Heart left ventricle (tissue), 16 donors: Measurements from ENCODE around the gene ITGB1BP1. TPM values are rescaled to one million over a fixed set of nuclear protein-coding genes. Genes with fewer than 3 reads are reported as not detected.

ENCODE experiments used
- ATAC-seq, 4 donors: fragments of 200-7000 bp; cut with Tn5 transposase; one replicate each; pipeline ENCODE4 v1.9.1; 2020 to 2022; ENCODE audit warnings: moderate library complexity in 4 of 4, mild to moderate bottlenecking in 3 of 4, moderate number of reproducible peaks in 1 of 4
- DNase-seq, 5 donors: peaks; one replicate each; pipeline ENCODE4 v3.0.0-alpha.2; 2020
- H3K27ac ChIP-seq, 12 donors: fragments of 200-600 bp; sonication (generic) in 4 of 12; one replicate each; pipeline versions ENCODE4 v1.5.0 to v1.8.0; 2016 to 2022; ENCODE audit warnings: mild to moderate bottlenecking in 2 of 12
- H3K27me3 ChIP-seq, 9 donors: fragments of 200-600 bp; sonication (generic) in 2 of 9; one replicate each; pipeline versions ENCODE4 v1.5.1 to v1.8.0; 2016 to 2022; ENCODE audit warnings: mild to moderate bottlenecking in 3 of 9
- H3K36me3 ChIP-seq, 9 donors: fragments of 200-600 bp; sonication (generic) in 2 of 9; one replicate each; pipeline versions ENCODE4 v1.5.0 to v1.8.0; 2018 to 2022; ENCODE audit warnings: mild to moderate bottlenecking in 2 of 9
- H3K4me1 ChIP-seq, 12 donors: fragments of 200-600 bp; sonication (generic) in 4 of 12; one replicate each; pipeline versions ENCODE4 v1.5.0 to v1.8.0; 2016 to 2022; ENCODE audit warnings: mild to moderate bottlenecking in 3 of 12
- H3K4me3 ChIP-seq, 12 donors: fragments of 200-600 bp; sonication (generic) in 4 of 12; one replicate each; pipeline versions ENCODE4 v1.5.0 to v1.8.0; 2017 to 2022; ENCODE audit warnings: mild to moderate bottlenecking in 9 of 12, moderate library complexity in 4 of 12
- H3K9me3 ChIP-seq, 12 donors: fragments of 200-600 bp; sonication (generic) in 4 of 12; one replicate each; pipeline versions ENCODE4 v1.5.0 to v1.8.0; 2016 to 2022; ENCODE audit warnings: mild to moderate bottlenecking in 1 of 12
- POLR2A ChIP-seq, 2 donors: fragments of 450-650 bp; IDR thresholded peaks; one replicate each; pipeline ENCODE4 v1.6.1; 2017; ENCODE audit warnings: antibody characterized with exemption in 2 of 2, mild to moderate bottlenecking in 2 of 2, moderate library complexity in 2 of 2
- WGBS, 4 donors: extraction: QIAGEN DNeasy Blood & Tissue Kit in 2 of 4; methylation state at CpG; one replicate each; pipeline versions ENCODE4 v1.1.5 to v1.1.7; 2013 to 2018; 5-methylcytosine and 5-hydroxymethylcytosine counted together
- intact Hi-C, 10 donors: fragments of 100-400 bp; cut with DNase I; formaldehyde crosslinking; loops; one replicate each; pipeline versions ENCODE4 v1.11.1 to v1.14.2; 2022
- polyA plus RNA-seq, 2 donors: library from polyadenylated mRNA; stranded (reverse); fragments of 200-250 nt; gene quantifications; one replicate each; pipeline ENCODE4 v1.2.3, GENCODE V29; 2013
- total RNA-seq, 9 donors: library from RNA; depleted of rRNA in 2 of 9; stranded (reverse); fragments of >200 nt in 2 of 9; fragmentation: NEBNext Ultra II Directional in 3 of 9; extraction: Animal tissue kit (Norgen Biotek cat#: 25700) in 3 of 9; gene quantifications; one replicate each; pipeline versions ENCODE4 v1.1.0 to v1.2.4, GENCODE V29; 2016 to 2023
- TF ChIP-seq, protein P1 (sequence below), 12 donors: fragments of 200-600 bp; sonication (generic) in 4 of 12; IDR thresholded peaks; one replicate each; pipeline versions ENCODE4 v1.5.0 to v1.8.0; 2018 to 2022; ENCODE audit warnings: antibody characterized with exemption in 12 of 12, mild to moderate bottlenecking in 5 of 12
- donor health status: ischemic (EF 13 %, LVEDD 7.1; RV severe dilation, severe dysfunction).
- donor health status: healthy with polysubstance abuse.
- donor health status: DM: no; HTN: yes; CAD: no.
- donor health status: DM: no; HTN: no; CAD: no.
- donor health status: ischemic (EF 25% LVEDD 6.9; RV normal size, moderate dysfunction).
- donor health status: ischemic (EF 25% LVEDD 5.7; RV mildly dilated, moderate dysfunction).
- donor health status: healthy.
- donor health status: DM: yes; HTN: yes; CAD: no.
- donor health status: ischemic (EF 35%, LVEDD 5.7; RV mildly dilated, moderate dysfunction).
- donor health status: nonischemic (EF 11% LVEDD 7.7; RV severe dilation, severe dysfunction).
- donor health status: DM: yes; HTN: yes; CAD: no.
- donor health status: PGD.
- donor health status: ischemic (EF 29% LVEDD 5.4; RV normal size, mild dysfunction).
- donor health status: nonischemic (EF 23%, LVEDD 6.1; RV moderate dilation, normal function).

Gene ITGB1BP1
- total and polyA plus RNA-seq, 11 donors: 26.5 to 165 (median 104) TPM

DNA sequence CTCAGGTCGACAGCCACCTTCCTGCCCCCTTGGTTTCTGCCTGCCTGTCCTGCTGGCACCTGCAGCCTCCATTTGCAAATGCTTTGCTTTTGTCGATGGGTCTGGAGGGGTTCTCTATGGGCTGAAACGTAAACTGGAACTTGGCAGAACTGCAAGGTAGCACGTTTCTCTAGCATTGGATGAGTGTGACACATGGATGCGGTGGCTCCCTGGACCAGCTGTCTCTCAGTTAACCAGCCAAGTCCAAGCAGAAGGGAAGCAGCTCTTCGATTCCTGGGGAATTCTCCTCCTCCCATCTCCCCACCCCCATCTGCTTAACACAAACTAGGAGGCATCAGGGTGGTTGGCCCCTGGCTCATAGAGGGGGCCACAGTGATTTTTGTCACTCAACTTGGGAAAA lies 57.3 kb downstream of the ITGB1BP1 start:
- intact Hi-C loops: no loop called here

DNA sequence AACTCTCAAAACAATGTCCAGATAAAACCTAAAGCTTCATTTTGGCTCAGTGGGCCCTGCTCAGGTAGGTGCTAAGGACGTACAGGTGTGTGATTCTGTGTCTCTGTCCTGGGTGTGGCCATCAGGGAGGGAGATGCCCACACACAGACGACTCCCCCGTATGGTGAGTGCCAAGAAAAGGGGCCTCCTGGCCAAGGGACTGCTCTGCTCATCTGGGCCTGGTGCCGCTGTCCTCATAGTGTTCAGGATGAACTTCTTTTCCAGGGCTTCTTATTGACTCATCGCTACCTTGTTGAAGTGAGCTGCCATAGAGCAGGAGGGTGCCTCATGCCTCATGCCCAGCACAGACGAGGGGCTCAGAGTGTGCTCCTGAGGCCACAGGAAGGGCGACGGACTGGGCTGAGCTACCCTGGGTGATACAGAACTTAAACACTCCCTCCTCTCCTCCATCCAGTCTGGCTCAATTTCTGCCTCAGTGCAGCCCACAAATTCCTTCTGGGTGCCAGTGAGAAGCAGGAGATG lies 57.8 kb downstream of the ITGB1BP1 start:
- no peak overlapping the region for H3K27ac ChIP-seq
- ATAC-seq: peak in 2 of 4 donors; percentile 21 to 50
- peaks cover 0 to 96% (median 61%) of the 10 kb centered on the region in 9 donors for H3K36me3 ChIP-seq
- 79 to 86% (median 82%) methylated on average over 8 of the region's 8 CpGs for WGBS, 4 donors
- TF ChIP-seq, protein P1, sequence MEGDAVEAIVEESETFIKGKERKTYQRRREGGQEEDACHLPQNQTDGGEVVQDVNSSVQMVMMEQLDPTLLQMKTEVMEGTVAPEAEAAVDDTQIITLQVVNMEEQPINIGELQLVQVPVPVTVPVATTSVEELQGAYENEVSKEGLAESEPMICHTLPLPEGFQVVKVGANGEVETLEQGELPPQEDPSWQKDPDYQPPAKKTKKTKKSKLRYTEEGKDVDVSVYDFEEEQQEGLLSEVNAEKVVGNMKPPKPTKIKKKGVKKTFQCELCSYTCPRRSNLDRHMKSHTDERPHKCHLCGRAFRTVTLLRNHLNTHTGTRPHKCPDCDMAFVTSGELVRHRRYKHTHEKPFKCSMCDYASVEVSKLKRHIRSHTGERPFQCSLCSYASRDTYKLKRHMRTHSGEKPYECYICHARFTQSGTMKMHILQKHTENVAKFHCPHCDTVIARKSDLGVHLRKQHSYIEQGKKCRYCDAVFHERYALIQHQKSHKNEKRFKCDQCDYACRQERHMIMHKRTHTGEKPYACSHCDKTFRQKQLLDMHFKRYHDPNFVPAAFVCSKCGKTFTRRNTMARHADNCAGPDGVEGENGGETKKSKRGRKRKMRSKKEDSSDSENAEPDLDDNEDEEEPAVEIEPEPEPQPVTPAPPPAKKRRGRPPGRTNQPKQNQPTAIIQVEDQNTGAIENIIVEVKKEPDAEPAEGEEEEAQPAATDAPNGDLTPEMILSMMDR (IDR thresholded peaks at IDR 0.05): no peak
- TF ChIP-seq POLR2A (IDR thresholded peaks at IDR 0.05): no peak
- intact Hi-C loops: no loop called here
- H3K4me1 ChIP-seq: peaks cover 0 to 11% (median 0%) of the 10 kb centered on the region in 12 donors
- no peaks in the 10 kb centered on the region for H3K9me3 ChIP-seq
- no peak overlapping the region for H3K4me3 ChIP-seq
- H3K27me3 ChIP-seq: no peaks in the 10 kb centered on the region
- DNase-seq: no peak

More for the DNA sequence above, 57.3 kb downstream of the ITGB1BP1 start:
- no peaks in the 10 kb centered on the region for H3K9me3 ChIP-seq
- H3K27ac ChIP-seq: no peak overlapping the region
- H3K36me3 ChIP-seq: peaks cover 0 to 96% (median 61%) of the 10 kb centered on the region in 9 donors
- DNase-seq (no peak), ATAC-seq (no peak)
- no peak overlapping the region for H3K4me3 ChIP-seq
- TF ChIP-seq POLR2A (IDR thresholded peaks at IDR 0.05): no peak
- TF ChIP-seq, protein P1 (IDR thresholded peaks at IDR 0.05): no peak
- WGBS, 4 donors: 72 to 86% (median 85%) methylated on average over 6 of the region's 6 CpGs
- H3K27me3 ChIP-seq: no peaks in the 10 kb centered on the region
- H3K4me1 ChIP-seq: peaks cover 0 to 11% (median 0%) of the 10 kb centered on the region in 12 donors

DNA sequence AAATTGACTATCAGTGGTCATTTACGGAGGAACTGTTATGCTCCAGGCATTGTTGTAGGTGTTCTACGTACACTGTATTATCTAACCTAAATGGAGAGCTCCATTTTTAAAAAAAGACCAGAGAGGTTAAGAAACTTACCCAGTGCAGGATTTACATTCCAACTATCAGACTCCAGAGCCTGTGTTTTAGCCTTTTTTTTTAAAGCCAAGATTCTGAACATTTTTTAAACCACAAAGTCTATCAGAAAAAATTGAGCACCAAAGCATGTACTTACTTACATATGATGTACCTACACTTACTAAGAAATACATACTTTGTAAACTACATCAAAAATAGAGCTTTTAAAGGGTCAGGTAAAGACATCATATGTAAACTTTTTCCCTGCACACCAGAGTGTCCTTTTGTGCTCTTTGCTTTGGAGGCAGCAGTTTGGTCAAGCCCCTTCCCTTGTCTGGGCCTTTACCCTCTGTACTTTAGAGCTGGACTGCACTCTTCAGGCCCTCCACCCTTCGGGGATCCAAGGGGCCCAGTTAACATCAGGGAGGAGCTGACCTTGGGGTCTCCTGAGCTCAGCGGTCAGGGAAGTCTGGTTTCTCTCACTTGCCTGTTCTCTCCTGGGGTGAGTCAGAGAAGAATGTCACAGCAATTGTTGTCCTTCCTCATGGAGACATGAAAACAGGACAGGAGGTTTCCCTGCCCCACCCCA lies 58.4 kb downstream of the ITGB1BP1 start:
- Histone ChIP-seq H3K4me3 (no peak overlapping the region), H3K36me3 (peaks cover 0 to 96% (median 65%) of the 10 kb centered on the region in 9 donors), H3K27me3 (no peaks in the 10 kb centered on the region), H3K4me1 (peaks cover 0 to 11% (median 0%) of the 10 kb centered on the region in 12 donors), H3K9me3 (no peaks in the 10 kb centered on the region), H3K27ac (no peak overlapping the region)
- TF ChIP-seq, protein P1 (IDR thresholded peaks at IDR 0.05): no peak
- no peak for TF ChIP-seq POLR2A (IDR thresholded peaks at IDR 0.05)
- WGBS, 4 donors: 46 to 51% (median 47%) methylated on average over 4 of the region's 4 CpGs
- ATAC-seq (peak in 3 of 4 donors; percentile 78 to 80 (median 79)), DNase-seq (no peak)
- intact Hi-C loops: no loop called here

DNA sequence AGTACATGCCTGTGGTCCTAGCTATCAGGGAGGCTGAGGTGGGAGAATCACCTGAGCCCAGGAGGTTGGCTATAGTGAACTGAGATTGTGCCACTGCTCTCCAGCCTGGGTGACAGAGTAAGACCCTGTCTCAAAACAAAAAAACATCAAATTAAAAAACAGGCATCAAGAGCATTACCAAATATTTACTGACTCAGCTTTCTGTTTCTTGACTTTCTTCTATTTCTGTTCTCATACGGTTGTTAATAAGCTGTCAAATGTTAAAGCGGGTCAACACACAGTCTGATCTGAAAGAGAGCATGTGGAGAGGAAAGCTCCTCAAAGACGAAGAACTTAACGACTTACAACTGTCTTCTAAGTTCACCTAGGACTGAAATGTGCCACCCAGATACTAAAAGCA lies 59.0 kb downstream of the ITGB1BP1 start:
- Histone ChIP-seq H3K36me3 (peaks cover 0 to 96% (median 65%) of the 10 kb centered on the region in 9 donors), H3K27me3 (no peaks in the 10 kb centered on the region), H3K9me3 (no peaks in the 10 kb centered on the region), H3K27ac (no peak overlapping the region), H3K4me3 (no peak overlapping the region), H3K4me1 (peaks cover 0 to 11% (median 0%) of the 10 kb centered on the region in 12 donors)
- intact Hi-C loops: no loop called here
- TF ChIP-seq, protein P1 (IDR thresholded peaks at IDR 0.05): no peak
- TF ChIP-seq POLR2A (IDR thresholded peaks at IDR 0.05): no peak
- 85 to 87% (median 87%) methylated on average over 4 of the region's 4 CpGs for WGBS, 4 donors
- DNase-seq (no peak), ATAC-seq (no peak)
